Prostate gland (tissue), 2 donors: Measurements from ENCODE around the gene SPATS2.
A peak's percentile ranks its signal among the peaks of the same experiment; 100 is the strongest.

Source experiments
- POLR2A ChIP-seq: fragments of 450-650 bp; IDR thresholded peaks from one replicate; pipeline ENCODE4 v1.6.1; 2016; ENCODE audit warnings: antibody characterized with exemption, mild to moderate bottlenecking
- POLR2AphosphoS5 ChIP-seq: sonication (generic); formaldehyde crosslinking; IDR thresholded peaks from one replicate; pipeline ENCODE4 v1.6.1; 2017; ENCODE audit warnings: antibody characterized with exemption
- TF ChIP-seq, protein P1 (sequence below), 4 experiments: fragments of 200-600 bp in 2 of 4; fragments of 450-650 bp in 2 of 4; sonication (generic) in 2 of 4; IDR thresholded peaks; 1 replicate in 3 of 4; 2 replicates in 1 of 4; pipeline ENCODE4 v1.5.1; 2016 to 2019; ENCODE audit warnings: antibody characterized with exemption in 4 of 4, mild to moderate bottlenecking in 2 of 4, moderate library complexity in 2 of 4

DNA sequence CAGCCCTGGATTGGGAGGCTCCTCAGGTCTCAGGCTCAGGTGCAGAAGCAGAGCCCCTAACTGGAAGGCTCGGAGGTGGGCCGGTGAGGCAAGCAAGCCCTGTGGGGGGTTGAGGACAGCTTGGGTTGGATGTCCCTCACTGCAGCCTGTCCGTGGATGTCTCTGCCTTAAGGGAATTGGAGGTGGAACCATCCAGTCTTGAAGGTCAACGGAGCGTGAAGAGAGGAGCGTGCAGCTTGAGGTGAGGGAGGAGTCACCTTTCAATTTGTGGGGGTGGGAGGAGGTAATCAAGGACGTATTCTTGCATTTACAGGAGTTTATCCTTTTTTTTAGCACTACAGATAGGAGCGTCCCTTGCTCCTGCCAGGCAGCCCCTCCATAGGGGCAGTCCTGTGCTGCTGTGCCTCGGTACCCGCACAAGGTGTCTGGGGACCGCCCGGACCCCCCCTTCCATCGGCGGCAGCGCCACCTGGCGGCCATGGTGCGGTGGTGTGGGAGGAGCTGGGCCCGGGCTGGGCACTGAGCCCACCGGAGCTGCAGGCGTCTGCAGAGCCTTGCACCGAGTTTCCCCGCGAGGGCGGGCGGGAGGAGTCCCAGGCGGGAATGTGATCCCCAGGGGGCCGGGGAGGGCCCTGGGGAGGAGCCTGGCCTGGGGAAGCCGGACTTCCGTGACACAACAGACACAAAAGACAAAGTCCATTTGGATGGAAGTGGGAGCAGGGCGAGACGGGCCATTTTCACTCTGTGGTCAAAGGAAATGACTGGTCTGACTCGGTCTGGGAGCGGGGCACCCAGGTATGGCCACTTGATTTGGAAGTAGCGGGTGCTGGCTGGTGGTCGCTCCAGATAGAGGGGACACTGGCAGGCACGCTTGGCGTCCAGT, 19.7 kb upstream of the SPATS2 start:
- TF ChIP-seq POLR2AphosphoS5: peak; percentile 39
- TF ChIP-seq, protein P1, sequence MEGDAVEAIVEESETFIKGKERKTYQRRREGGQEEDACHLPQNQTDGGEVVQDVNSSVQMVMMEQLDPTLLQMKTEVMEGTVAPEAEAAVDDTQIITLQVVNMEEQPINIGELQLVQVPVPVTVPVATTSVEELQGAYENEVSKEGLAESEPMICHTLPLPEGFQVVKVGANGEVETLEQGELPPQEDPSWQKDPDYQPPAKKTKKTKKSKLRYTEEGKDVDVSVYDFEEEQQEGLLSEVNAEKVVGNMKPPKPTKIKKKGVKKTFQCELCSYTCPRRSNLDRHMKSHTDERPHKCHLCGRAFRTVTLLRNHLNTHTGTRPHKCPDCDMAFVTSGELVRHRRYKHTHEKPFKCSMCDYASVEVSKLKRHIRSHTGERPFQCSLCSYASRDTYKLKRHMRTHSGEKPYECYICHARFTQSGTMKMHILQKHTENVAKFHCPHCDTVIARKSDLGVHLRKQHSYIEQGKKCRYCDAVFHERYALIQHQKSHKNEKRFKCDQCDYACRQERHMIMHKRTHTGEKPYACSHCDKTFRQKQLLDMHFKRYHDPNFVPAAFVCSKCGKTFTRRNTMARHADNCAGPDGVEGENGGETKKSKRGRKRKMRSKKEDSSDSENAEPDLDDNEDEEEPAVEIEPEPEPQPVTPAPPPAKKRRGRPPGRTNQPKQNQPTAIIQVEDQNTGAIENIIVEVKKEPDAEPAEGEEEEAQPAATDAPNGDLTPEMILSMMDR (IDR thresholded peaks at IDR 0.05): peak; percentile 81 to 90 (median 84)
- TF ChIP-seq POLR2A: no peak
